GM12878 (cell line): ENCODE results near the gene DEFB119. TPM values are rescaled to one million over a fixed set of nuclear protein-coding genes. Genes with fewer than 3 reads are reported as not detected.

Experiments
- ATAC-seq: fragments of 200-7000 bp; cut with Tn5 transposase; 3 replicates; pipeline ENCODE4 v1.9.1; 2020; ENCODE audit warnings: mild to moderate bottlenecking, moderate library complexity
- BruUV-seq: library from RNA; stranded (reverse); fragments of 400-500 nt; replicated peaks from 2 replicates; lab custom pipeline; 2021; lab: Mats Ljungman, UMichigan
- CTCF ChIA-PET: fragments of 300-600 bp; sonication (Branson Sonifier 250); formaldehyde crosslinking; extraction: SDS; loops from one replicate; lab custom pipeline; 2021; ENCODE audit warnings: inconsistent platforms; lab: Yijun Ruan, JAX
- POLR2A ChIA-PET: fragments of 350-600 bp; formaldehyde crosslinking; extraction: SDS; loops from one replicate; lab custom pipeline; 2021; ENCODE audit warnings: inconsistent platforms; lab: Charles Lee
- RAD21 ChIA-PET: fragments of 300-600 bp; sonication (Branson Sonifier 250); formaldehyde crosslinking; loops from one replicate; lab custom pipeline; 2023; ENCODE audit warnings: antibody characterized with exemption; ENCODE audit not compliant: unreplicated experiment; lab: Charles Lee
- SMC1A ChIA-PET: fragments of 300-600 bp; sonication (Branson Sonifier 250); formaldehyde crosslinking; loops from one replicate; lab custom pipeline; 2023; ENCODE audit not compliant: unreplicated experiment, uncharacterized antibody; lab: Charles Lee
- DNase-seq: peaks from one replicate; pipeline ENCODE4 v3.0.0-alpha.2; 2011; ENCODE audit warnings: low read depth, low spot score
- FAIRE-seq: peaks from 3 replicates; lab custom pipeline; 2011; peaks lifted over from hg19 to GRCh38; lab: Jason Lieb, UNC
- H2AFZ ChIP-seq: 2 replicates; pipeline ENCODE4 v1.6.0; 2011; ENCODE audit warnings: low read depth, low read length, control low read depth; ENCODE audit not compliant: control insufficient read depth
- H3K27ac ChIP-seq: 2 replicates; pipeline ENCODE4 v1.5.1; 2011; ENCODE audit warnings: control low read depth; ENCODE audit not compliant: control insufficient read depth, insufficient read depth
- H3K27me3 ChIP-seq, 2 experiments: replicated peaks in 1 of 2; 2 replicates each; pipeline versions ENCODE4 v1.6.0 to v1.6.1; 2011; ENCODE audit warnings: low read length in 1 of 2; ENCODE audit not compliant: control insufficient read depth in 2 of 2, insufficient read depth in 2 of 2
- H3K36me3 ChIP-seq, 2 experiments: 2 replicates each; pipeline ENCODE4 v1.5.1; 2011; ENCODE audit warnings: low read length in 1 of 2; ENCODE audit not compliant: control insufficient read depth in 2 of 2, insufficient read depth in 2 of 2
- H3K4me1 ChIP-seq: 2 replicates; pipeline ENCODE4 v1.6.1; 2011; ENCODE audit warnings: mild to moderate bottlenecking, low read length, moderate library complexity, mixed read lengths; ENCODE audit not compliant: control insufficient read depth, insufficient read depth
- H3K4me2 ChIP-seq: 2 replicates; pipeline ENCODE4 v1.6.0; 2011; ENCODE audit warnings: control low read depth; ENCODE audit not compliant: control insufficient read depth, insufficient read depth
- H3K4me3 ChIP-seq: fragments of 200-600 bp; sonication (generic); 2 replicates; pipeline ENCODE4 v1.5.1; 2016
- H3K79me2 ChIP-seq: 2 replicates; pipeline ENCODE4 v1.6.0; 2011; ENCODE audit warnings: low read length; ENCODE audit not compliant: control insufficient read depth, insufficient read depth
- H3K9ac ChIP-seq: 2 replicates; pipeline ENCODE4 v1.8.0; 2011; ENCODE audit warnings: low read length, control low read depth, mixed read lengths; ENCODE audit not compliant: control insufficient read depth, insufficient read depth
- H3K9me3 ChIP-seq: replicated peaks from 3 replicates; pipeline ENCODE4 v1.5.1; 2011; ENCODE audit warnings: mild to moderate bottlenecking, low read length; ENCODE audit not compliant: control insufficient read depth, insufficient read depth
- H4K20me1 ChIP-seq: 2 replicates; pipeline ENCODE4 v1.6.0; 2011; ENCODE audit not compliant: control insufficient read depth, insufficient read depth
- ASH2L ChIP-seq: fragments of 300-600, 200-600 bp; sonication (generic); IDR thresholded peaks from 2 replicates; pipeline ENCODE4 v1.6.1; 2017; ENCODE audit warnings: low read depth, mild to moderate bottlenecking, borderline replicate concordance
- CBX5 ChIP-seq: sonication (generic); IDR thresholded peaks from 2 replicates; pipeline ENCODE4 v1.6.1; 2016; ENCODE audit warnings: low read depth, moderate library complexity, mild to moderate bottlenecking, inconsistent platforms
- EGR1 ChIP-seq, 2 experiments: IDR thresholded peaks; 1 replicate in 1 of 2; 2 replicates in 1 of 2; pipeline ENCODE4 v1.6.1; 2011 to 2012; ENCODE audit warnings: low read depth in 2 of 2, low read length in 2 of 2, borderline replicate concordance in 1 of 2, mild to moderate bottlenecking in 1 of 2, moderate library complexity in 1 of 2
- ESRRA ChIP-seq: IDR thresholded peaks from 2 replicates; pipeline ENCODE4 v1.6.1; 2012; ENCODE audit warnings: mild to moderate bottlenecking, low read length, improper control_type of control experiment
- HCFC1 ChIP-seq: fragments of 150-350 bp; IDR thresholded peaks from 2 replicates; pipeline ENCODE4 v1.6.1; 2014; ENCODE audit warnings: low read length
- NFXL1 ChIP-seq: fragments of 450-650 bp; IDR thresholded peaks from 2 replicates; pipeline ENCODE4 v1.6.1; 2017; ENCODE audit warnings: antibody characterized with exemption, mild to moderate bottlenecking, borderline replicate concordance
- NFYB ChIP-seq: IDR thresholded peaks from 2 replicates; pipeline ENCODE4 v1.6.1; 2011; ENCODE audit warnings: low read depth, mild to moderate bottlenecking, low read length, improper control_type of control experiment, moderate library complexity; ENCODE audit not compliant: insufficient read depth
- NR2C2 ChIP-seq: IDR thresholded peaks from 2 replicates; pipeline ENCODE4 v1.6.1; 2011; ENCODE audit warnings: borderline replicate concordance, low read depth; ENCODE audit not compliant: control insufficient read depth, insufficient read length
- POLR2AphosphoS5 ChIP-seq: IDR thresholded peaks from 2 replicates; pipeline ENCODE4 v1.6.1; 2011; ENCODE audit warnings: mild to moderate bottlenecking, low read length, inconsistent platforms
- RFX5 ChIP-seq: IDR thresholded peaks from 2 replicates; pipeline ENCODE4 v1.6.1; 2011; ENCODE audit warnings: low read depth, low read length, improper control_type of control experiment
- TARDBP ChIP-seq: IDR thresholded peaks from 2 replicates; pipeline ENCODE4 v1.6.1; 2016; ENCODE audit warnings: borderline replicate concordance
- TCF3 ChIP-seq: IDR thresholded peaks from 2 replicates; pipeline ENCODE4 v1.6.1; 2012; ENCODE audit warnings: low read depth, mild to moderate bottlenecking, low read length, borderline replicate concordance; ENCODE audit not compliant: insufficient read depth
- TCF7 ChIP-seq: IDR thresholded peaks from 2 replicates; pipeline ENCODE4 v1.6.1; 2014; ENCODE audit warnings: antibody characterized with exemption, borderline replicate concordance
- YY1 ChIP-seq: IDR thresholded peaks from 2 replicates; pipeline ENCODE4 v1.6.1; 2011; ENCODE audit warnings: low read depth, mild to moderate bottlenecking, low read length
- ZNF384 ChIP-seq: IDR thresholded peaks from 2 replicates; pipeline ENCODE4 v1.6.1; 2012; ENCODE audit warnings: low read depth, mild to moderate bottlenecking, low read length, improper control_type of control experiment, borderline replicate concordance
- WGBS: methylation state at CpG from one replicate; pipeline ENCODE4 v1.1.6; 2016; ENCODE audit warnings: low lambda C conversion rate; ENCODE audit not compliant: insufficient replicate concordance, insufficient coverage; ENCODE audit errors: missing lambda C conversion rate; 5-methylcytosine and 5-hydroxymethylcytosine counted together
- in situ Hi-C: fragments of 300-500 bp; cut with MboI; formaldehyde crosslinking; loops from 9 replicates; pipeline ENCODE4 v1.14.3; 2018; ENCODE audit warnings: mixed read lengths
- intact Hi-C: fragments of 100-400 bp; cut with micrococcal nuclease; formaldehyde crosslinking; loops from one replicate; pipeline ENCODE4 v1.14.2; 2022; ENCODE audit not compliant: unreplicated experiment
- polyA plus RNA-seq, 11 experiments: library from polyadenylated mRNA; depleted of rRNA in 4 of 11; unstranded in 6 of 11; stranded (reverse) in 5 of 11; fragments of >200 nt; fragmentation: Nextera tagmentation in 4 of 11; fragmentation: Illumina TruSeq in 1 of 11; extraction: Ambion mirVana in 4 of 11; extraction: Trizol in 1 of 11; gene quantifications; 1 replicate in 1 of 11; 2 replicates in 10 of 11; pipeline versions ENCODE4 v1.2.1 to v1.2.3, GENCODE V29; 2011 to 2016; ENCODE audit warnings: inconsistent platforms in 2 of 11, missing spikeins in 2 of 11, low read depth in 1 of 11
- total RNA-seq, 4 experiments: library from RNA; depleted of rRNA in 3 of 4; stranded (reverse); fragments of >200 nt in 3 of 4; fragmentation: Illumina TruSeq in 1 of 4; extraction: Trizol in 1 of 4; gene quantifications; 2 replicates each; pipeline versions ENCODE4 v1.2.1 to v1.2.3, GENCODE V29; 2013 to 2021
- TF ChIP-seq, protein P1 (sequence below): IDR thresholded peaks from 2 replicates; pipeline ENCODE4 v1.6.1; 2011; ENCODE audit warnings: borderline replicate concordance, low read depth, mild to moderate bottlenecking, moderate library complexity, mixed read lengths, low read length; ENCODE audit not compliant: insufficient read depth; ENCODE audit errors: extremely low read length

DEFB119 gene
- total and polyA plus RNA-seq, 10 of the 15 experiments (the other 5 are each of a cell fraction or from before 2014, with no cell fraction given), result not detected

DNA sequence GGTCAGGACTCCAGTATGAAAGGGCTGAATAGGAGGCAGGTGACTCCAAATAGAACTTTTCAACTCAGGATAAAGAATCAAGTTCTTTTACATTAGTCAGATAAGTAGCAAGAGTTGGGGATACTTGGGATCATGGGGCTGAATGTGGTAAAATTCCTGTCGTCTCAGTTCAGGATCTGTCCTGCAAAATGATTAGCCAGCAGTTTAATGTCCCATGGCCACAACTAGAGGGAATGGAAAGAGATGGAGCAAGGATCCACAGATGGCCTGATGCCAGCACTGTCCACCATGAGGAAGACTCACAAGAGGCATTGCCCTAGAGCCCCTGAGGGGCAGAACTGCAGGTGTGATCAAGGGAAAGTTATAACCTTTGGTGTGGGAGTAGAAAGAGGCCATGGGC lies 13.5 kb upstream of the DEFB119 start:
- H3K27ac ChIP-seq, result no peak overlapping the region
- H3K9me3 ChIP-seq, result no peaks in the 10 kb centered on the region
- ChIA-PET CTCF (no interaction called here), POLR2A (no interaction called here), RAD21 (no interaction called here)
- in situ Hi-C loops, result loop anchor here (5.0 kb wide), 1 partner anchor 52 kb away; no protein-coding TSS in a partner anchor
- H3K36me3 ChIP-seq, result no peaks in the 10 kb centered on the region
- H2AFZ ChIP-seq, result no peak overlapping the region
- H3K4me2 ChIP-seq, result no peak overlapping the region
- no peaks in the 10 kb centered on the region for H3K79me2 ChIP-seq
- FAIRE-seq, result no peak
- no peaks in the 10 kb centered on the region for H3K27me3 ChIP-seq
- H4K20me1 ChIP-seq, result no peaks in the 10 kb centered on the region
- 0% methylated on average over 1 of the region's 1 CpG for WGBS
- TF ChIP-seq ZNF384 (no peak), RFX5 (no peak), NFXL1 (no peak), TCF7 (no peak), EGR1 (IDR thresholded peaks at IDR 0.05; ENCODE audit: borderline replicate concordance in 1 of 2, low read depth in 2 of 2, low read length in 2 of 2) (no peak), POLR2AphosphoS5 (no peak), ESRRA (no peak), NR2C2 (no peak), ASH2L (no peak), TARDBP (no peak), CBX5 (no peak), NFYB (no peak), TCF3 (no peak), YY1 (no peak), HCFC1 (no peak)
- TF ChIP-seq, protein P1, sequence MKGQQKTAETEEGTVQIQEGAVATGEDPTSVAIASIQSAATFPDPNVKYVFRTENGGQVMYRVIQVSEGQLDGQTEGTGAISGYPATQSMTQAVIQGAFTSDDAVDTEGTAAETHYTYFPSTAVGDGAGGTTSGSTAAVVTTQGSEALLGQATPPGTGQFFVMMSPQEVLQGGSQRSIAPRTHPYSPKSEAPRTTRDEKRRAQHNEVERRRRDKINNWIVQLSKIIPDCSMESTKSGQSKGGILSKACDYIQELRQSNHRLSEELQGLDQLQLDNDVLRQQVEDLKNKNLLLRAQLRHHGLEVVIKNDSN, result no peak
- TF ChIP-seq, all 136 proteins: peak for 0
- DNase-seq (no peak), ATAC-seq (no peak)
- Histone ChIP-seq H3K9ac (no peak overlapping the region), H3K4me3 (no peak overlapping the region), H3K4me1 (no peaks in the 10 kb centered on the region)
- SMC1A ChIA-PET, result no interaction called here
- intact Hi-C loops, result no loop called here
- BruUV-seq, result no TSS peak
